Activated CD4-positive, alpha-beta T cell treated with anti-CD3 and anti-CD28 coated beads for 24 hours (primary cell): ENCODE measurements around the gene PCGF3.

Experiments used
- DNase-seq, 2 donors: peaks; one replicate each; pipeline ENCODE4 v3.0.0-alpha.2; 2020; ENCODE audit warnings: low read depth in 2 of 2

The PCGF3 gene

GRCh38 chr4:781493-782216 is 76.0 kb downstream of the PCGF3 start:
- DNase-seq = peak; percentile 96 to 97

GRCh38 chr4:784401-785331 is 79.0 kb downstream of the PCGF3 start:
- DNase-seq = no peak

GRCh38 chr4:785332-786073 is 79.9 kb downstream of the PCGF3 start:
- no peak for DNase-seq

- no peak for DNase-seq
Measured at GRCh38 chr4:786074-786741, 80.6 kb downstream of the PCGF3 start.

GRCh38 chr4:786861-787300 is 81.2 kb downstream of the PCGF3 start:
- no peak for DNase-seq

GRCh38 chr4:787561-787981 is 81.9 kb downstream of the PCGF3 start:
- DNase-seq = no peak

GRCh38 chr4:788006-788635 is 82.5 kb downstream of the PCGF3 start:
- no peak for DNase-seq

- DNase-seq = no peak
Measured at GRCh38 chr4:788636-789297, 83.1 kb downstream of the PCGF3 start.

- no peak for DNase-seq
Measured at GRCh38 chr4:789571-790465, 84.2 kb downstream of the PCGF3 start.

GRCh38 chr4:790466-790820 is 84.8 kb downstream of the PCGF3 start:
- no peak for DNase-seq

GRCh38 chr4:791252-791897 is 85.7 kb downstream of the PCGF3 start:
- DNase-seq = no peak

- DNase-seq = peak in 1 of 2 donors; percentile 23
Measured at GRCh38 chr4:791898-792625, 86.4 kb downstream of the PCGF3 start.

GRCh38 chr4:792626-793092 is 87.0 kb downstream of the PCGF3 start:
- no peak for DNase-seq

GRCh38 chr4:793093-793861 is 87.6 kb downstream of the PCGF3 start:
- no peak for DNase-seq

GRCh38 chr4:793941-794621 is 88.4 kb downstream of the PCGF3 start:
- no peak for DNase-seq

- DNase-seq = no peak
Measured at GRCh38 chr4:794900-795725, 89.5 kb downstream of the PCGF3 start.
